ENCODE data around the gene TIMM44.

- TF ChIP-seq CTCF (optimal IDR thresholded peaks at IDR 0.05 in 1 of 3, IDR thresholded peaks at IDR 0.05 in 1 of 3, conservative IDR thresholded peaks at IDR 0.05 in 1 of 3; ENCODE audit: extremely low read depth in 1 of 3, insufficient read depth in 2 of 3, low read length in 3 of 3) (peak in 1 of 3 experiments; percentile 9), EZH2 (IDR thresholded peaks at IDR 0.05; ENCODE audit: low read length) (no peak)
Measured at GRCh38 chr19:7908742-7909461, 34.6 kb downstream of the TIMM44 start.
